ENCODE measurements around the gene CHCHD1.
"Not testable (repeated sequence)": the region's sequence is repeated elsewhere in the genome, so short reads cannot be mapped to it uniquely, and the experiment has no call there.

The CHCHD1 gene

GRCh38 chr10:73796035-73796434, 14.2 kb downstream of the CHCHD1 start:
- not testable (repeated sequence) for DNase-seq

GRCh38 chr10:73796766-73797165, 14.9 kb downstream of the CHCHD1 start:
- DNase-seq, result no peak

GRCh38 chr10:73797324-73798025, 15.6 kb downstream of the CHCHD1 start:
- no peak for DNase-seq

- no peak for DNase-seq
These were observed 16.2 kb downstream of the CHCHD1 start for GRCh38 chr10:73798087-73798486.

GRCh38 chr10:73798927-73799560, 17.2 kb downstream of the CHCHD1 start:
- DNase-seq, result no peak

GRCh38 chr10:73799899-73800559, 18.2 kb downstream of the CHCHD1 start:
- no peak for DNase-seq

GRCh38 chr10:73800560-73801252, 18.9 kb downstream of the CHCHD1 start:
- DNase-seq, result no peak

- DNase-seq, result no peak
These were observed 19.4 kb downstream of the CHCHD1 start for GRCh38 chr10:73801253-73801590.

- DNase-seq, result no peak
These were observed 20.6 kb downstream of the CHCHD1 start for GRCh38 chr10:73802276-73802991.

- no peak for DNase-seq
These were observed 21.9 kb downstream of the CHCHD1 start for GRCh38 chr10:73803680-73804286.

- DNase-seq, result no peak
These were observed 24.5 kb downstream of the CHCHD1 start for GRCh38 chr10:73806176-73806950.

GRCh38 chr10:73807471-73807870, 25.6 kb downstream of the CHCHD1 start:
- no peak for DNase-seq

- no peak for DNase-seq
These were observed 26.4 kb downstream of the CHCHD1 start for GRCh38 chr10:73808021-73808815.

GRCh38 chr10:73809061-73809818, 27.4 kb downstream of the CHCHD1 start:
- no peak for DNase-seq

GRCh38 chr10:73810358-73810734, 28.5 kb downstream of the CHCHD1 start:
- no peak for DNase-seq

- DNase-seq, result no peak
These were observed 29.1 kb downstream of the CHCHD1 start for GRCh38 chr10:73810735-73811465.

- DNase-seq, result no peak
These were observed 30.8 kb downstream of the CHCHD1 start for GRCh38 chr10:73812657-73813056.

- no peak for DNase-seq
These were observed 31.5 kb downstream of the CHCHD1 start for GRCh38 chr10:73813333-73813732.

- DNase-seq, result no peak
These were observed 32.5 kb downstream of the CHCHD1 start for GRCh38 chr10:73814276-73814895.
